AG09309 (cell line): ENCODE measurements around the gene MEOX2.

ENCODE experiments used
- DNase-seq: peaks from one replicate; pipeline ENCODE4 v3.0.0-alpha.2; 2010; ENCODE audit warnings: low read depth
- H3K4me3 ChIP-seq: 2 replicates; pipeline ENCODE4 v1.5.1; 2011; ENCODE audit warnings: mild to moderate bottlenecking, low read depth, low read length, moderate library complexity; ENCODE audit not compliant: control insufficient read depth
- CTCF ChIP-seq: IDR thresholded peaks from 2 replicates; pipeline ENCODE4 v1.5.1; 2011; ENCODE audit warnings: mild to moderate bottlenecking, low read depth, low read length, inconsistent platforms; ENCODE audit not compliant: insufficient read depth, control insufficient read depth; ENCODE audit errors: missing control alignments

Gene MEOX2

GRCh38 chr7:15580604-15581351 lies 105.7 kb downstream of the MEOX2 start:
- H3K4me3 ChIP-seq, result no peak overlapping the region
- DNase-seq, result no peak
- no peak for TF ChIP-seq CTCF

GRCh38 chr7:15577600-15577999 lies 108.9 kb downstream of the MEOX2 start:
- no peak for DNase-seq
- TF ChIP-seq CTCF, result no peak
- no peak overlapping the region for H3K4me3 ChIP-seq

GRCh38 chr7:15571301-15571878 lies 115.1 kb downstream of the MEOX2 start:
- H3K4me3 ChIP-seq, result no peak overlapping the region
- TF ChIP-seq CTCF, result no peak
- DNase-seq, result no peak

GRCh38 chr7:15567652-15568051 lies 118.8 kb downstream of the MEOX2 start:
- TF ChIP-seq CTCF, result no peak
- DNase-seq, result no peak
- H3K4me3 ChIP-seq, result no peak overlapping the region

GRCh38 chr7:15567036-15567435 lies 119.4 kb downstream of the MEOX2 start:
- no peak for DNase-seq
- TF ChIP-seq CTCF, result no peak
- no peak overlapping the region for H3K4me3 ChIP-seq

GRCh38 chr7:15566476-15566875 lies 120.0 kb downstream of the MEOX2 start:
- DNase-seq, result no peak
- H3K4me3 ChIP-seq, result no peak overlapping the region
- TF ChIP-seq CTCF, result no peak

GRCh38 chr7:15561835-15562234 lies 124.6 kb downstream of the MEOX2 start, which contains the start of gene AGMO:
AGMO (minus strand) TSS chr7:15562015.
- no peak within 1 kb of the TSS for H3K4me3 ChIP-seq
- DNase-seq, result no peak
- no peak for TF ChIP-seq CTCF
